GM18502 (cell line): Measurements from ENCODE around the gene TESK1.
"Not testable (repeated sequence)": the region's sequence is repeated elsewhere in the genome, so short reads cannot be mapped to it uniquely, and the experiment has no call there.

ENCODE experiments used
- ATAC-seq: cut with Tn5 transposase; IDR thresholded peaks from one replicate; pipeline ENCODE4 v1.9.1; 2021; ENCODE audit warnings: mild to moderate bottlenecking; ENCODE audit not compliant: unreplicated experiment, poor library complexity

TESK1 gene

GRCh38 chr9:35612066-35612465 is 7.0 kb downstream of the TESK1 start:
- not testable (repeated sequence) for ATAC-seq

- no peak for ATAC-seq
Measured at GRCh38 chr9:35612843-35613242, 7.8 kb downstream of the TESK1 start.

- no peak for ATAC-seq
Measured at GRCh38 chr9:35615981-35616680, 11.1 kb downstream of the TESK1 start.

- peak; percentile 49 for ATAC-seq
Measured at GRCh38 chr9:35616681-35617459, 11.8 kb downstream of the TESK1 start.

- no peak for ATAC-seq
Measured at GRCh38 chr9:35617548-35617947, 12.5 kb downstream of the TESK1 start.

GRCh38 chr9:35618325-35618727 is 13.3 kb downstream of the TESK1 start, which contains the start of gene CD72:
Gene CD72, minus strand, starts transcription at chr9:35618413. Its CDS starts 110 bp downstream, at chr9:35618303.
- no peak for ATAC-seq

GRCh38 chr9:35618854-35619799 is 14.1 kb downstream of the TESK1 start:
- ATAC-seq, result peak; percentile 62

GRCh38 chr9:35619800-35620158 is 14.7 kb downstream of the TESK1 start:
- peak; percentile 54 for ATAC-seq

GRCh38 chr9:35627575-35627974 is 22.5 kb downstream of the TESK1 start:
- no peak for ATAC-seq

- ATAC-seq, result no peak
Measured at GRCh38 chr9:35628389-35628991, 23.4 kb downstream of the TESK1 start.

GRCh38 chr9:35629597-35629996 is 24.5 kb downstream of the TESK1 start:
- no peak for ATAC-seq

- ATAC-seq, result no peak
Measured at GRCh38 chr9:35635730-35636129, 30.7 kb downstream of the TESK1 start.

GRCh38 chr9:35636135-35636876 is 31.2 kb downstream of the TESK1 start:
- no peak for ATAC-seq

- ATAC-seq, result not testable (repeated sequence)
Measured at GRCh38 chr9:35636877-35637246, 31.8 kb downstream of the TESK1 start.

GRCh38 chr9:35637427-35637955 is 32.4 kb downstream of the TESK1 start:
- not testable (repeated sequence) for ATAC-seq

GRCh38 chr9:35638751-35639150 is 33.7 kb downstream of the TESK1 start:
- ATAC-seq, result not testable (repeated sequence)

- not testable (repeated sequence) for ATAC-seq
Measured at GRCh38 chr9:35639225-35639624, 34.2 kb downstream of the TESK1 start.

- no peak for ATAC-seq
Measured at GRCh38 chr9:35639631-35640030, 34.6 kb downstream of the TESK1 start.

- ATAC-seq, result not testable (repeated sequence)
Measured at GRCh38 chr9:35640431-35640830, 35.4 kb downstream of the TESK1 start.
